Cardiac fibroblast (primary cell): ENCODE results near the gene SOD1.

Experiments used
- DNase-seq, 2 donors: peaks; one replicate each; pipeline versions ENCODE4 v3.0.0 to v3.0.0-alpha.2; 2010; ENCODE audit warnings: low read depth in 2 of 2
- H3K4me3 ChIP-seq, 2 donors: replicated peaks in 1 of 2; 1 replicate in 1 of 2; 2 replicates in 1 of 2; pipeline ENCODE4 v1.5.1; 2011; ENCODE audit warnings: low read depth in 2 of 2, low read length in 2 of 2, mild to moderate bottlenecking in 2 of 2, moderate library complexity in 1 of 2
- CTCF ChIP-seq: IDR thresholded peaks from one replicate; pipeline ENCODE4 v1.5.1; 2011; ENCODE audit warnings: low read depth, mild to moderate bottlenecking, low read length, inconsistent platforms

The SOD1 gene

DNA sequence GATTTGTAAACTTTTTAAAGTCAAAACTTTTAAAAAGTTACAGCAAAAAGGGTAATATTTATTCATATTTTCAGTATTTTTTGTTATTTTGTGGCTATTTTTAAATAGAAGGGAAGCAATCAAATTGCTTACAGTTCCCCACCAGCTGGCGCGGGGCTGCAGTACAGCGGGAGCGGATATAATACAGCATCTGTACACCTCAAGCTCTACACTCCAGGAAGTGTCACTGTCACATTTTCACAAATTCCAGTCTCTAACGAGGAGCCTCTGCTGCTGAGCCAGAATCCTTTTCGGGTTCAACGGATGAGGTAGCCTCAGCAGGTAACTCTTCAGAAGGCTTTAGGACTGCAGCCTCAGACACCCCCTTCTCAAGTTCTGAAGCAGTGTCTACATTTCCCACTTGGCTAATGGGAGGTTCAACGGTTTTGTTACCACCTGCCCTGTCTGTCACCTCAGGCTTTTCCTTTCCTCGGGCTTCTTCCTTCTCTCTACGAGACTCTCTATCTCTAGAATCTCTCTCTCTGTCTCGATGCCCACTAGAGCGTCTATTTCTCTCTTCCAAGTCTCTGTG lies 11.7 kb downstream of the SOD1 start:
- no peak for DNase-seq
- TF ChIP-seq CTCF, result no peak

GRCh38 chr21:31671931-31672330 lies 12.4 kb downstream of the SOD1 start:
- no peak for DNase-seq
- TF ChIP-seq CTCF, result no peak
- no peak overlapping the region for H3K4me3 ChIP-seq

More for the DNA sequence above, 11.7 kb downstream of the SOD1 start:
- no peak overlapping the region for H3K4me3 ChIP-seq

DNA sequence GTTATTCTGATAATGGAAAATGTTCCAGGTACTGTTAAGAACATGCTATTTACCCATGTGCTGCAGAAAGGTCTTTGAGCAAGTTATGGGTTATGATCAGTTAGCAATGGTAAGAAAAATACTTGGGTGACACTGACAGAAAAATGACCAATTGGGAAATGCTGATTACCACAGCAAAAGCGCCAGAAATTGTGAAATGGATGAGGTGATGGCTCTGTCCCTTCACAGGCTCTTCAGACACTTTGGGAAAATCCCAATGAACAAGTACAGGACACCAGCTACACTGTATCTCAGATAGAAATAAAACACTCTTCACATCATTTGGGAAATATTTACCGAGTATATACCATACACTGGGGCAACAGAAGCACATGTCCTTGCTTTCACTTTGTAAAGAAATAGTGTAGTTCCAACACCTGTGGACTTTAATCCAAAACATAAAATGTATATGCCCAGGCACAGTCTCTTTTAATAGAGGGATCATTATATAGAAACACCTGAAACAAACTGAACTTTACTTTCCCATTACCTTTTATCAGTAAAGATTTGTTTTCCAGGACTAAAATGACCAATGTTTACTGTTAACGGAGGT lies 13.9 kb downstream of the SOD1 start:
- TF ChIP-seq CTCF, result no peak
- DNase-seq, result no peak

DNA sequence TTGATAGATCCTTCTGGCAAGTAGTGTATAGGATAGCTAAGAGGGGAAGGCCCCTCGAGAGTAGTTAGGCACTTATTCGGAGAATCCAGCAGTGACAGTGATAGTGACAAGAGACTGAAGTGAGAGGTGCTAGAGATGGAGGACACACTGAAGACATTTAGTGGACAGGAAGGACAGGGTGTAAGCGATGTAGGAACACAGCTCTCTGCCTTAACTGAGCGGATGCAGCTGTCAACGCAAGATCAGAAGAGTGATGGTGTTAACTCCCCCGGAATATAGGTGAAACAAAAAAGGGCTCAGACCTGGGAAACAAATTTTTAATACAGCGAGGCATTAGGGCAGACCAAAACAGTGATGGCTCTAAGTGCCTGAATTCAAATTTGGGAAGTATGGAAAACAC lies 15.8 kb downstream of the SOD1 start:
- no peak for TF ChIP-seq CTCF
- no peak overlapping the region for H3K4me3 ChIP-seq
- DNase-seq, result no peak

More for the DNA sequence above, 13.9 kb downstream of the SOD1 start:
- H3K4me3 ChIP-seq, result no peak overlapping the region

- no peak for TF ChIP-seq CTCF
- DNase-seq, result no peak
- H3K4me3 ChIP-seq, result no peak overlapping the region
Observed at GRCh38 chr21:31675960-31676359, 16.5 kb downstream of the SOD1 start.

DNA sequence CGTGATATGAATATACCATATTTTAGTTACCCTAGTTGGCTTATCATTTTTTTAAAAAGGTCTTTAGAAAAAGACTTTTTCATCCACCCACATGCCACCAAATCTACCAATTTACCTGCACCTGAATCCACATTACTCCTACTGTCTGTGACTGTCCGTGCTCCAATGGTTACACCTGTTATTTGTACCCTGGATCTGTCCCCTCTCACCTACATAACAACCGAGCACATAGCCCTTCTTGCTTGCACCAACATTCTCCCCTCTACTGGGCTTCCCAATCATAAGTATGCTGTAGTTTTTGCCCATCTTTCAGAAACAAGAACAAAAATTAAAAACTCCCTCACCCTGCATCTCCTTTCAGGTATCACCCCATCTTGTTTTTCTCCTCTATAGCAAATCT lies 17.6 kb downstream of the SOD1 start:
- no peak overlapping the region for H3K4me3 ChIP-seq
- no peak for TF ChIP-seq CTCF
- DNase-seq, result no peak

- no peak for TF ChIP-seq CTCF
- H3K4me3 ChIP-seq, result no peak overlapping the region
- DNase-seq, result no peak
Observed at GRCh38 chr21:31678478-31678877, 19.0 kb downstream of the SOD1 start.
